Measurements from ENCODE around the gene TMEM8B.
A peak's percentile ranks its signal among the peaks of the same experiment; 100 is the strongest.
"Not testable (repeated sequence)": the region's sequence is repeated elsewhere in the genome, so short reads cannot be mapped to it uniquely, and the experiment has no call there.

Gene TMEM8B

DNA sequence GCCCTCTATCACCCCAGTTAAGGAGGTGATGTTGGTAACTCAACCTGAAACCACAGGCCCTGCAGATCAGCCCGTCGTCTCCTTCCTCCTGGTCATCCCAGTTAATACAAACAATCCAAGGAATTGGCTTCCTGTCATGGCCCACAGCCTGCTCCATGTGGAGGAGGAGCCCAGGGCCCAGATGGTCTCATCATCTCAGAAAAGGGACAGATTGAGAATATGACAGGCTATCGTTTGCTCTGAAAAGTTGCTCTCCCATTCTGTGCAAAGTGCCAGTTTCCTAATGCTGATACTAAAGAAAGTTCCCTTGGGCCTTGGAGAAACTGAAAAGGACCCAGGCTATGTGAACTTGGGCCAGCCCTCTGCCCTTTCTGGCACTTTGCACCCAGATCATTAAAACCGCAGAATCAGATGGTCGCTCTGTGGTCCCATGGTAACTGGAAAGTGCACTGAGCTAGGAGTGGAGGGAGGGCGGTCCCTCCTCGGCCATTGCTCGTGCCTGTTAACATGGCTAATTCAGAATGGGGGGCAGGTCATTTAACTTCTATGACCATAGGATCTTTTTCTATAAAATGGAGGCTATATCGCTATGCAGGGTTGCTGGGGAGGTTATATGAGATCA, 79.6 kb downstream of the TMEM8B start:
- DNase-seq = no peak

DNA sequence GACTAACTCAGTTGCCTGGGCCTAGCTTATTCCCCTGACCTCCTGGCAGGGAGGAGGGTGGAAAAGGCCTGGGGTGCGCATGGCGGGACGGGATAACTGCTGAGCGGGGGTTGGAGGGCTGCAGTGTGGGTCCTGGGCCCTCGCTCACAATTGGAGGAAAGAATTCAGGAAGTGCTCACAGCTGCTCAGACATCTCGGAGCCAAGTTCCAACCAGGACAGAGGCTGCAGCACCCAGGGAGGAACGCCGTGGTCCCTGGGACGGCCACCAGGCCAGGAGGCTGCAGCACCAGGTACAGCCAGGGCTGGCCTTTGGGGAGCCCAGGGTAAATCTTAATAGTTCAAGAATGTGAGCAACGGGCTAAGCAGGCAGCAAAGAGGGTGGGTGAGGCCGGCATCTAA, 80.2 kb downstream of the TMEM8B start, which contains the start of gene SPAAR:
Gene SPAAR (plus strand): TSS at position 217 of the 400 bp plus-strand sequence. CDS start 974 bp downstream, outside the sequence.
- no peak for DNase-seq

DNA sequence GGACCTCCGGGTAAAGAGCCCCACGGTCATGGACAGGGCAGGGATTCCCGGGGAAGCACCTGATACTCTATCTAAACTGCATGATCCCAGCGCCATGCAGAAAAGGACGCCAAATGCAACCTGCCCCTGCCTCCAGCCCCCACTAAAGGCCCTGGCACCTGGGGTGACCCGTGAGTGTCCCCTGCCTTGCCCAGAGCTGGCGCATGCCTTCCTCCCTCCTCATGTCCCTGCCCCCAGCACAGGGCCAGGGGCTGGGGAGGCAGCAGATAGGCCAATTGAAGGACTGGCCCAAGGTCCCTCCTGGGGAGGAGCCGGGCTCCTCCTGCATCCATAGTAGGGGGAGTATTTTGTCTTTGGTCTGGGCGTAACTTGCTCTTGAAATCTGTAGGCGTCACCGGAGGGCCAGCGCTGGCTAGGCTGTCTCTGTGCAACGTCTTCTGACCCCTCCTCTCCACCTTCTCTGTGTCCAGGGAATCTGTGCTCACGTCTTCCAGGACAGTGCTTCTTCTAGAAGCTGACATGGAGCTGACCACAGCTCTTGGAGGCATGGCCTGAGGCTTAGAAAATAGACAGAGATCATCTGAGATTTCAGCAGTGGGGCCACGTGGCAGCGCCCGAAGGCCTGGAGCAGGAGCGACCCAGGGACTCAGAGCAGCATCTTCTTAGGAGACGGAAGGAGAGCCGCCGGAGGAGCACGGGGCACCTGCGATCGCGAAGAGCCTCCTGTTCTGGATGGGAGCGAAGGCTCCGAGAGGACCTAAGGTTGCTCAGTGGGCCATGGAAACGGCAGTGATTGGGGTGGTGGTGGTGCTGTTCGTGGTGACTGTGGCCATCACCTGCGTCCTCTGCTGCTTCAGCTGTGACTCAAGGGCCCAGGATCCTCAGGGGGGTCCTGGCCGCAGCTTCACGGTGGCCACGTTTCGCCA, 80.9 kb downstream of the TMEM8B start:
- no peak for DNase-seq

DNA sequence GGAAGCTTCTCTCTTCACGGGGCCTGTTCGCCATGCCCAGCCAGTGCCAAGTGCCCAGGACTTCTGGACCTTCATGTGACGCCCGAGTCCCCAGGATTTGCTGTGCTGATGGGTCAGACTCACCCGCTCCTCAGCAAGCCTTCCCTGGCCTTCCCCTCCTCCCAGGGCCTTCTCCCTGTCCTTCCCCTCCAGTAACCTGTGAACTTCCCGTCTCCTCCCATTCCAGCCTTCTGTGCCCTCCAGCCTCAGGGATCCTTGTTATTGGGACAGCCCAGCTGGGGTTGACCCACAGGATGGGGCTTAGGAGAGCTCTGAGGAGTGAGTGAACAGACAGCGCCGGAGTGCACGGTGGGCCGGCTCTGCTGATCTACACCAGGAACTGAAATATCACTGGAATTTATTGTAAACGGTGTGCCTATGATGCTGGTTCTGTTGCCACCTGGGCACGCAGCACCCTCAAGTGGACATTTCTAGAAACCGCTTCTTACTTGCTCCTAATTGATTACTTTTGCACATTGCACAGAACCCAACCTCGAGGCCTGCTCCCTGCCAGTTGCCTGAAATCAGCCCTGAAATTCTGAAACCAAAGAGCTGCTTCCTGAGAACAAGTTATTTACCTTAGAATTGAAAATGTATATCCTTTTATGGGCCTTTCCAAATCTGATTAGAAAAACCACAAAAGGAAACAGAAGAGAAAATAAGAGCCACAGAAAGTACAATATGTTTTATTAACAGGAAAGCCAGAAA, 81.8 kb downstream of the TMEM8B start:
- DNase-seq = peak; percentile 35

DNA sequence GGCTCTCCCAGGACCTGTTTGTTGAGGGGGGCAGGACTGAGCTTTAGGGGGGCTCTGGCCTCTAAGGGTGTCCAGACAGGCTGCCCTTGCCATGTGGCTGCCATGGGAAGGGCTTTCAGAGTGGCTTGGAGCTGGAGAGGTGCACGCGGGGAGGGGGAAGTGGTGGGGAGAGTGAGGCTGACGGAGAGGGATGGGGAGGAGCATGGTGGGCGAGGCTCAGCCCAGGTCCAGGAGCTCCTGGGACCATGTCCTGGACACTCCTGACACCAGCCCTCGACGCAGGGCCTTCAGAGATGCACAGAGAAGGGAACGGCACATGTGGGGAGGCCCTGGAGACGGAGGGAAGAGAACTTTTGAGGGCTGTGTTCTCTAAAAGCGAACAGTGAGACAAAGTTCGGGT, 82.7 kb downstream of the TMEM8B start:
- DNase-seq = no peak

DNA sequence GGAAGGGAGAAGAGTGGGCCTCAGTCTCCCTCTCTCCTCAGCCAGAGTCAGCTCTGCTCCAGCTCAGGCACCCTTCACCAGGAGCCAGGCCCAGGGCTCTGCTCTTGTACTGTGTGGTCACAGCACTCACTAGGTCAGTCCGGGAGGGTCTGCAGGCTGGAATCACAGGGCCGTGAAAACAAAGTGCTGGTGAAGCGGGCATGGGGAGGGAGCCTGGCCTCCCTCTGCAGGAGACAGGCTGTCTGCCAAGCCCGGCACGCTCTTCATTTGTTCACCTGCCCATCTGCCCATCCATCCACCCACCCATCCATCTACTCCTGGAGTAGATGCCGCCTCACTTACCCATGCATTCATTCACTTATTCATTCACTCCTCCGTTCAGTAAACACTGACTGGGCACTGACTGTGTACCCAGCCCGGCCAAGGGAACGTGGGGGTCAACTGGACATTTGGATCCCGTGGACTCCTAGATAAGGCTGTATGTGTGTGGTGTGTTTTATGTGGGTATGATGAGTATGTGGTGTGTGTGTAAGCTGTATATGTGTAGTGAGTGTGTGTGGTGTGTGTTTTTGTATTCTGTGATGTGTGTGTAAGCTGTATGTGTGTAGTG, 83.9 kb downstream of the TMEM8B start:
- no peak for DNase-seq

DNA sequence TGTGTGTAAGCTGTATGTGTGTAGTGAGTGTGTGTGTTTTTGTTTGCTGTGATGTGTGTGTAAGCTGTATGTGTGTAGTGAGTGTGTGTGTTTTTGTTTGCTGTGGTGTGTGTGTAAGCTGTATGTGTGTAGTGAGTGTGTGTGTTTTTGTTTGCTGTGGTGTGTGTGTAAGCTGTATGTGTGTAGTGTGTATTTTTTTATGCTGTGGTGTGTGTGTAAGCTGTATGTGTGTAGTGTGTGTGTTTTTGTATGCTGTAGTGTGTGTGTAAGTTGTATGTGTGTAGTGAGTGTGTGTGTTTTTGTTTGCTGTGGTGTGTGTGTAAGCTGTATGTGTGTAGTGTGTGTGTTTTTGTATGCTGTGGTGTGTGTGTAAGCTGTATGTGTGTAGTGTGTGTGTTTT, 84.4 kb downstream of the TMEM8B start:
- DNase-seq = not testable (repeated sequence)

DNA sequence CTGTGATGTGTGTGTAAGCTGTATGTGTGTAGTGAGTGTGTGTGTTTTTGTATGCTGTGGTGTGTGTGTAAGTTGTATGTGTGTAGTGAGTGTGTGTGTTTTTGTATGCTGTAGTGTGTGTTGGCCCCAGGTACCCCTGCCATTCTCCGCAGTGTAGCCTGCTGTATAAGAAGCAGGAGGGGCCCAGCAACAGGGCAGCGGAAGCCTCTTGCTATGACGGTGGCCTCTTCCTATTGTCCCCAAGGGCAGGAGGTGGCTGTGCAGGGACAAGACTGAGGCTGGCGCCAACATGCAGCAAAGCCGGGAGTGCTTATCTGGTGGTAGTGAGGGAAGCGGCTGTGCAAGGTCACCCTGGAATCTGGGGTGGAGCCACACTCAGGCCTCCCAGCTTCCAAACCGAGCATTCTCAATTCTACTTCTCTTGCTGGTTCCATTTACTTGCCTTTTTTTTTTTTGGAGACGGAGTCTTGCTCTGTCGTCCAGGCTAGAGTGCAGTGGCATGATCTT, 85.3 kb downstream of the TMEM8B start:
- no peak for DNase-seq
